NCI-H524 treated with DMSO at 0.1 percent for 48 hours (cell line): ENCODE measurements around the gene GPR146.

ENCODE experiments used
- DNase-seq: peaks from one replicate; lab custom pipeline; 2025; lab: John Stamatoyannopoulos, UW

GPR146 gene

DNA sequence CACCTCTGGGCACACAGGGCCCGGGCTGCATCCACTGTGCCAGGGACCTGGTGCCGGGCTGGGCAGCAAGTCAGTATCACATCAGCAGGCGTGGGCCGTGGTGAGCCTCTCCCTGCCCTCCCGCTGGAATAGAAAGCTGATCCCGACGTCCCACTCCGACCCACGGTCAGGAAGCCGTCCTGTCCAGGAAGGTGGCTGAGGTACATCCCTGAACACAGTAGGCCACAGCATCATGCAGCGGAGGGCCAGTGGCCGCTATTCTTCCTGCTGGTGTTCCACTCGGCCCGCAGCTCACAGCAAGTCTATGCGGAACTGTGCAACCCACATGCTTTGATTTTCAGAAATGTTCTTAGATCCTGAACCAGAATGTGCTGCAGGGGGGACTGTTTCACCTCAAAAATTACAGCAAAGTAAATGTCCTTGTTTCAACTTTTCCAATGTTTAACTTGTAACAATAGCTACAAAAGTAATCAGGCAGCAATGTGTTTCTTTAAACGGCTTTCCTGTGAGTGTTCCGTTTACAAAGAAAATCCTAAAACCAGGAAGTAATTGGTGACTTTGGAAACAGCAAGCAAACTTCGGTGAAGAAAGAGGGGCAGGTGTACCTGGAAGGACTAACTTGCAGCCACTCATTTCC is 676 bp upstream of the GPR146 start:
- no peak for DNase-seq

GRCh38 chr7:1045069-1046063 is 1.0 kb downstream of the GPR146 start:
- DNase-seq, result no peak

- DNase-seq, result no peak
Measured at GRCh38 chr7:1046722-1047679, 2.7 kb downstream of the GPR146 start.

- DNase-seq, result no peak
Measured at GRCh38 chr7:1049006-1049741, 4.8 kb downstream of the GPR146 start.

DNA sequence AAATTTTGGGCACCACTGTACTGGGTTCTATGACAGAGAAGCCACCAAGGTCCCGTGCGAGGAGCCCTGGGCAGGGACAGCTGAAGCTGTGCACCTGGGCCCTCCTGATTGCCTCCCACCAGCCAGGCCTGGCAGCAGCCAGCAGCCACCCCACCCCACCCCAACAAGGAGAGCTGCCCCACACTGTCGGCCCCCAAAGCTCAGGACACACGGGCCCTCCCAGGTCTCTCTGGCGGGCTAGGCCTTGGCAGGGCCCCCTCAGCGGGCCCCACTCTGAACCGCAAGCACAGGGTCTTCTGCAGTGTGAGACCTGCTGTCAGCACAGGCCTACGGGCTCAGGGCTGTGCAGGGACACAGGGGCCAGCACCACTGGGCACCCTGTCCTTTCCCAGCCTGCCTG is 5.5 kb downstream of the GPR146 start:
- no peak for DNase-seq

- no peak for DNase-seq
Measured at GRCh38 chr7:1050254-1050906, 6.0 kb downstream of the GPR146 start.

GRCh38 chr7:1050956-1051690 is 6.8 kb downstream of the GPR146 start:
- no peak for DNase-seq

GRCh38 chr7:1052031-1052818 is 7.9 kb downstream of the GPR146 start:
- DNase-seq, result no peak

GRCh38 chr7:1053002-1053411 is 8.7 kb downstream of the GPR146 start:
- no peak for DNase-seq

- no peak for DNase-seq
Measured at GRCh38 chr7:1053816-1054370, 9.5 kb downstream of the GPR146 start.

GRCh38 chr7:1054438-1054837 is 10.1 kb downstream of the GPR146 start:
- no peak for DNase-seq

- DNase-seq, result no peak
Measured at GRCh38 chr7:1054861-1055450, 10.6 kb downstream of the GPR146 start.

- no peak for DNase-seq
Measured at GRCh38 chr7:1055491-1055955, 11.2 kb downstream of the GPR146 start.

GRCh38 chr7:1055956-1056784 is 11.8 kb downstream of the GPR146 start:
- no peak for DNase-seq

GRCh38 chr7:1056785-1057410 is 12.6 kb downstream of the GPR146 start:
- no peak for DNase-seq

DNA sequence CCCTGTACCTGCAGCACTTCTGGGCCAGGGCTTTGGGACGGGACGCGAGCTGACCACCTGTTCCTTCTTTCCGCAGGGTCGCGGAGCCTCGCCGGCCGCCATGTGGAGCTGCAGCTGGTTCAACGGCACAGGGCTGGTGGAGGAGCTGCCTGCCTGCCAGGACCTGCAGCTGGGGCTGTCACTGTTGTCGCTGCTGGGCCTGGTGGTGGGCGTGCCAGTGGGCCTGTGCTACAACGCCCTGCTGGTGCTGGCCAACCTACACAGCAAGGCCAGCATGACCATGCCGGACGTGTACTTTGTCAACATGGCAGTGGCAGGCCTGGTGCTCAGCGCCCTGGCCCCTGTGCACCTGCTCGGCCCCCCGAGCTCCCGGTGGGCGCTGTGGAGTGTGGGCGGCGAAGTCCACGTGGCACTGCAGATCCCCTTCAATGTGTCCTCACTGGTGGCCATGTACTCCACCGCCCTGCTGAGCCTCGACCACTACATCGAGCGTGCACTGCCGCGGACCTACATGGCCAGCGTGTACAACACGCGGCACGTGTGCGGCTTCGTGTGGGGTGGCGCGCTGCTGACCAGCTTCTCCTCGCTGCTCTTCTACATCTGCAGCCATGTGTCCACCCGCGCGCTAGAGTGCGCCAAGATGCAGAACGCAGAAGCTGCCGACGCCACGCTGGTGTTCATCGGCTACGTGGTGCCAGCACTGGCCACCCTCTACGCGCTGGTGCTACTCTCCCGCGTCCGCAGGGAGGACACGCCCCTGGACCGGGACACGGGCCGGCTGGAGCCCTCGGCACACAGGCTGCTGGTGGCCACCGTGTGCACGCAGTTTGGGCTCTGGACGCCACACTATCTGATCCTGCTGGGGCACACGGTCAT is 13.3 kb downstream of the GPR146 start:
- no peak for DNase-seq
